ENCODE data around the gene LAMA2. TPM values are rescaled to one million over a fixed set of nuclear protein-coding genes. Genes with fewer than 3 reads are reported as not detected.

Gene LAMA2
- total and polyA plus RNA-seq, 2 of the 8 experiments (the other 6 are each of a cell fraction or from before 2014, with no cell fraction given): 1.3 to 3.8 TPM

- WGBS, 2 experiments (ENCODE audit: extremely low coverage in 1 of 2, insufficient coverage in 1 of 2, insufficient read length in 1 of 2, insufficient replicate concordance in 2 of 2, low coverage in 1 of 2, low lambda C conversion rate in 2 of 2, missing lambda C conversion rate in 1 of 2): 75% methylated on average over 3 of the region's 3 CpGs; no CpG with 5 or more reads in 1 of the 2 experiments
- H3K9me3 ChIP-seq (ENCODE audit: insufficient read depth in 2 of 2, low read depth in 1 of 2, low read length in 1 of 2): no peaks in the 10 kb centered on the region
These were observed 589.3 kb downstream of the LAMA2 start for GRCh38 chr6:129472239-129472638.

More at GRCh38 chr6:129472239-129472638, 589.3 kb downstream of the LAMA2 start:
- Histone ChIP-seq H4K5ac (ENCODE audit: insufficient read length, low read depth, low read length) (no peak overlapping the region), H3K4me3 (ENCODE audit: extremely low read depth in 1 of 4, insufficient read depth in 2 of 4, low read depth in 3 of 4, low read length in 4 of 4) (no peak overlapping the region), H4K20me1 (replicated peaks in 1 of 2; ENCODE audit: control insufficient read depth in 1 of 2, insufficient read depth in 2 of 2, low read length in 2 of 2) (no peaks in the 10 kb centered on the region), H2AFZ (ENCODE audit: low read length) (no peak overlapping the region), H3K27me3 (replicated peaks in 1 of 4; ENCODE audit: control insufficient read depth in 3 of 4, extremely low read depth in 1 of 4, insufficient read depth in 3 of 4, low read length in 3 of 4) (no peaks in the 10 kb centered on the region), H4K8ac (ENCODE audit: extremely low read depth, insufficient read depth, low read length) (no peak overlapping the region), H4K91ac (replicated peaks; ENCODE audit: insufficient read length, low read length) (no peak overlapping the region), H3K4ac (replicated peaks; ENCODE audit: insufficient read length, low read depth, low read length) (no peak overlapping the region), H3K4me1 (replicated peaks in 1 of 4; ENCODE audit: control insufficient read depth in 3 of 4, insufficient read depth in 4 of 4, low read length in 3 of 4) (0 out of 7 replicates have a peak, but pooled peaks cover 0 to 4% (median 0%) of the 10 kb centered on the region in 4 experiments), H2BK5ac (ENCODE audit: low read depth, low read length) (no peak overlapping the region), H2AK5ac (ENCODE audit: low read depth, low read length) (no peak overlapping the region), H3K23ac (ENCODE audit: insufficient read length) (no peak overlapping the region), H3K4me2 (ENCODE audit: insufficient read depth in 1 of 2, low read depth in 2 of 2, low read length in 2 of 2) (no peak overlapping the region), H2BK15ac (ENCODE audit: low read length) (no peak overlapping the region), H3K23me2 (ENCODE audit: low read depth, low read length) (no peaks in the 10 kb centered on the region), H3K14ac (ENCODE audit: insufficient read length) (no peak overlapping the region), H3K79me1 (ENCODE audit: low read depth, low read length) (no peaks in the 10 kb centered on the region), H3K18ac (ENCODE audit: extremely low read depth, low read length) (no peak overlapping the region), H2BK20ac (ENCODE audit: low read length) (no peak overlapping the region), H3K56ac (replicated peaks; ENCODE audit: insufficient read length, low read depth, low read length) (no peak overlapping the region), H3K79me2 (ENCODE audit: control insufficient read depth in 1 of 2, insufficient read depth in 2 of 2, low read length in 2 of 2) (no peaks in the 10 kb centered on the region), H2BK120ac (replicated peaks; ENCODE audit: low read depth, low read length) (no peak overlapping the region), H2BK12ac (ENCODE audit: low read depth, low read length) (no peak overlapping the region), H3K36me3 (ENCODE audit: control insufficient read depth in 2 of 4, insufficient read depth in 4 of 4, low read length in 3 of 4) (no peaks in the 10 kb centered on the region), H3K9ac (replicated peaks in 1 of 4; ENCODE audit: extremely low read depth in 1 of 4, low read depth in 3 of 4, low read length in 3 of 4) (no peak overlapping the region), H3K27ac (ENCODE audit: low read depth, low read length) (no peak overlapping the region)
- ChIA-PET POLR2A (ENCODE audit: partially characterized antibody) (no interaction called here), CTCF (ENCODE audit: partially characterized antibody) (interaction anchor here (1.2 to 1.8 kb wide), 5 partner anchors 9 to 742 kb away, joined by 3 to 7 read pairs (median 4); no protein-coding TSS in a partner anchor)
- FAIRE-seq (peak; percentile 62), DNase-seq (ENCODE audit: low read depth in 1 of 2, low spot score in 2 of 2) (no peak)
- TF ChIP-seq RAD21 (IDR thresholded peaks at IDR 0.05 in 1 of 2, conservative IDR thresholded peaks at IDR 0.05 in 1 of 2; ENCODE audit: low read depth in 2 of 2, low read length in 2 of 2) (peak in 1 of 2 experiments; percentile 14; a peak in 1 of 4 replicates), CTCF (IDR thresholded peaks at IDR 0.05; ENCODE audit: control extremely low read depth in 1 of 3, insufficient read depth in 1 of 3, low read depth in 1 of 3, low read length in 3 of 3) (peak in 1 of 3 experiments; percentile 55; a peak in 2 of 4 replicates), TAF1 (IDR thresholded peaks at IDR 0.05; ENCODE audit: low read depth, low read length) (no peak)
